HG02885 (cell line): ENCODE measurements around the gene OR6Y1.

Experiments used
- ATAC-seq: cut with Tn5 transposase; IDR thresholded peaks from one replicate; pipeline ENCODE4 v1.9.1; 2021; ENCODE audit warnings: mild to moderate bottlenecking; ENCODE audit not compliant: unreplicated experiment, poor library complexity

The OR6Y1 gene

DNA sequence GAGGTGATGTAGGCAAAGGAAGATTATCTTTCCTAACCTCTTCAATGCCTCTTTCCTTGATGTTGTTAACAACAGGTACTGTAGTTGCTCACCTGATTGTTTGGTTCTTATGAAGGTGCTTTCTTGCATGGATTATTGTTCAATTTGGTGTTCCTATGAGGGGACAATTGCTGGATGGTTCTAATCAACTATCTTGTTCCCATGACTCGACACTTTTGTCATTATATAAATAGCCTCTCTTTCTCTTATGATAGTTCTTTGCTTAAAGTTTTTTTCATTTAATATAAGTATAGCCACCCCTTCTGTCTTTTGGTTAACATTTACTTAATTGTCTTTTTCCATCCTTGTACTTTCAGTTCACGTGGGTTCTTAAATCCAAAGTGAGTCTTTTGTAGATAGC is 46.7 kb downstream of the OR6Y1 start:
- ATAC-seq, result no peak

DNA sequence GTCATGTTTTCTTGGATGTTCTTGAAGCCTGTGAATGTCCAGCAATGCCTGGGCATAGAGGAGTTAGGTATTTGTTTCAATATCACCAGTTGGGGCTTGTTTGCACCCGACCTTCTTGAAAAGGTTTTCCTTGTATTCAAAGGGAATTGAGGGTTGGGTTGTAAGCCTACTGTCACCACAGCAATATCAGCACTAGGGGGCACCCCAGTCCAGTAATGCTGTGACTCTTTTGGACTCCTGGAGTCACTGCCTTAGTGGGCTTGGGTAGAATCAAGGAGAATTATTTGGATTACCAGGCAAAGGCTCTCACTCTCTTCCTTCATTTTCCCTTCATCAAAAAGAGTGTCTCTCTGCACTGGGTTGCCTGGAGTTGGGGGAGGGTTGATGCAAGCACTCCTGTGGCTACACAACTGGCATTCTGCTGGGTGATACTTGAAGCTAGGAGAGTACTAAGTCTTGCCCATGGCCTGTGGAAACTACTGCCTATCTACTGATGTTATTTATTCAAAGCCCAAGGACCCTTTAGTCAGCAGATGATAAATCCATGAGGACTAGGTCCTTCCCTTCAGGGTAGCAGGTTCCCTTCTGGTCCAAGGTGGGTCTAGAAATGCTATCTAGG is 47.7 kb downstream of the OR6Y1 start:
- peak; percentile 67 for ATAC-seq

DNA sequence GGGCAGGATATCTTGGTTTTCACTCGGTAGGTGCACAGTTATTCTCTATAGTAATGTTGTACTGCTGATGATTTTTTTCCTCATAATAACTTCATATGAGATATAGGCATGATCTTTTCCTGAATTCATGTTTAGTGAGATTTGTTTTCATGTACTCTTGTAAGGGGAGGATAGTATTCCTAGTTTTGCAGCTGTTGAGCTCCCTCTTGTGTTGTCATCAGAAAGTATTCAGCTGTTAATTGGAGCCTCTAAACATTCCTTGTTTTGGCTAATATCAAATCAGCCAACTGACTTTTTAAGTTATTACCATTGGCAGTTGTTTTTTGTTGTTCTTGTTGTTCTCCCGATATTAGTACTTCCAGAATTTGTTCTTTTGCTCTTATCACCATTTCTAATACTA is 57.8 kb downstream of the OR6Y1 start:
- ATAC-seq, result no peak

DNA sequence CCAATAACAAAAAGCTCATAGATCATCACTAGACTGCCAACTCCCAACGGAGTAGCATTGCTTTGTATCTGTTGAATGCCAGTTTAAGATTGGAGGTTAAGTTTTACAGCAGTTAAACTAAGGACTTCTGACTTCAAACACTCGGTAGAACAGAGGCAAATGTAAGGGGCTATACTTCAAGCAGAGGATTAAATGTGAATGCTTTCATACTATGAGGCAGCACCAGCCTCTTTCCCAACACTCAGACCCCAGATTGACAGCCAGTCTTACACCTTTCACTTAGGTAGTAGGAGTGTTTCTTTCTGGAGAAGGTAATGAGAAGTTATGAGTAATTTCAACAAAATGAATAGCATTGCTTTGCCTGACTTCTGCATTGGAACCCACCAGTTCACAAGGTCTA is 59.4 kb downstream of the OR6Y1 start:
- ATAC-seq, result no peak
